ENCODE measurements around the gene IL1R2. TPM values are rescaled to one million over a fixed set of nuclear protein-coding genes. Genes with fewer than 3 reads are reported as not detected.

IL1R2 gene
- total and polyA plus RNA-seq, 2 of the 13 experiments (the other 11 are each of a cell fraction or from before 2014, with no cell fraction given): 3.6 to 7.3 TPM

GRCh38 chr2:102033750-102034682 lies 42.3 kb downstream of the IL1R2 start (continued):
- TF ChIP-seq ZEB1 (IDR thresholded peaks at IDR 0.05; ENCODE audit: insufficient replicate concordance, low read depth) (peak; percentile 82), ZNF501 (CRISPR knock-in tag; IDR thresholded peaks at IDR 0.05) (peak; percentile 74), ZNF543 (CRISPR knock-in tag; IDR thresholded peaks at IDR 0.05) (no peak), MIXL1 (CRISPR knock-in tag; IDR thresholded peaks at IDR 0.05) (peak; percentile 46; the same call in 1 of the 2 replicates), FOSL2 (CRISPR knock-in tag; IDR thresholded peaks at IDR 0.05) (peak; percentile 77), ZBTB7A (CRISPR knock-in tag; IDR thresholded peaks at IDR 0.05) (no peak), RCOR2 (CRISPR knock-in tag; IDR thresholded peaks at IDR 0.05) (peak; percentile 80), ZBTB38 (CRISPR knock-in tag; IDR thresholded peaks at IDR 0.05) (peak; percentile 76; the same call in 1 of the 2 replicates), KLF12 (CRISPR knock-in tag; IDR thresholded peaks at IDR 0.05; ENCODE audit: borderline replicate concordance) (peak; percentile 51; the same call in 1 of the 2 replicates), ERF (CRISPR knock-in tag; IDR thresholded peaks at IDR 0.05) (peak; percentile 79), NRL (CRISPR knock-in tag; IDR thresholded peaks at IDR 0.05; ENCODE audit: borderline replicate concordance) (no peak), ZNF83 (CRISPR knock-in tag; IDR thresholded peaks at IDR 0.05; ENCODE audit: borderline replicate concordance) (no peak), SKI (IDR thresholded peaks at IDR 0.05; ENCODE audit: partially characterized antibody) (peak; percentile 68), ZNF670 (CRISPR knock-in tag; IDR thresholded peaks at IDR 0.05; ENCODE audit: borderline replicate concordance) (no peak), CCDC6 (CRISPR knock-in tag; IDR thresholded peaks at IDR 0.05) (no peak), SIX1 (CRISPR knock-in tag; IDR thresholded peaks at IDR 0.05; ENCODE audit: borderline replicate concordance) (peak; percentile 57; the same call in 1 of the 2 replicates), SNAPC2 (CRISPR knock-in tag; IDR thresholded peaks at IDR 0.05) (peak; percentile 26; the same call in 1 of the 2 replicates), HOXD1 (CRISPR knock-in tag; IDR thresholded peaks at IDR 0.05) (no peak; the same call in 1 of the 2 replicates), ZBTB43 (CRISPR knock-in tag; conservative IDR thresholded peaks at IDR 0.05) (peak; percentile 69; the same call in 1 of the 2 replicates), ZNF326 (CRISPR knock-in tag; IDR thresholded peaks at IDR 0.05; ENCODE audit: borderline replicate concordance) (no peak), ZFP1 (CRISPR knock-in tag; IDR thresholded peaks at IDR 0.05) (0 out of 2 replicates have a peak, but pooled peaks have one; percentile 17), THRA (CRISPR knock-in tag; IDR thresholded peaks at IDR 0.05; ENCODE audit: borderline replicate concordance) (peak; percentile 82), ZNF205 (CRISPR knock-in tag; IDR thresholded peaks at IDR 0.05) (peak; percentile 63; the same call in 1 of the 2 replicates), SIX4 (CRISPR knock-in tag; IDR thresholded peaks at IDR 0.05) (peak; percentile 66; the same call in 1 of the 2 replicates), MTF1 (CRISPR knock-in tag; IDR thresholded peaks at IDR 0.05) (no peak), NFIB (CRISPR knock-in tag; IDR thresholded peaks at IDR 0.05; ENCODE audit: borderline replicate concordance) (no peak), ZBTB1 (CRISPR knock-in tag; IDR thresholded peaks at IDR 0.05; ENCODE audit: borderline replicate concordance) (no peak), HDAC1 (CRISPR knock-in tag; IDR thresholded peaks at IDR 0.05) (no peak; the same call in 1 of the 2 replicates), MEF2D (CRISPR knock-in tag; IDR thresholded peaks at IDR 0.05) (peak; percentile 44; the same call in 1 of the 2 replicates)
